Brain microvascular endothelial cell (primary cell): ENCODE measurements around the gene CCR9.

Experiments used
- DNase-seq: peaks from one replicate; pipeline ENCODE4 v3.0.0-alpha.2; 2020
- H3K27ac ChIP-seq: fragments of 250-450 bp; sonication (Bioruptor Pico); 2 replicates; pipeline ENCODE4 v1.5.1; 2020; ENCODE audit warnings: mild to moderate bottlenecking, moderate library complexity
- H3K27me3 ChIP-seq: fragments of 250-450 bp; sonication (Bioruptor Pico); replicated peaks from 2 replicates; pipeline ENCODE4 v1.5.1; 2020; ENCODE audit warnings: mild to moderate bottlenecking
- H3K36me3 ChIP-seq: fragments of 250-450 bp; sonication (Bioruptor Pico); replicated peaks from 2 replicates; pipeline ENCODE4 v1.5.1; 2020; ENCODE audit warnings: mild to moderate bottlenecking
- H3K4me3 ChIP-seq: 2 replicates; pipeline ENCODE4 v1.5.1; 2011; ENCODE audit warnings: low read depth, mild to moderate bottlenecking, control low read depth, low read length, moderate library complexity
- CTCF ChIP-seq: IDR thresholded peaks from 2 replicates; pipeline ENCODE4 v1.5.1; 2011; ENCODE audit warnings: low read depth, mild to moderate bottlenecking, moderate library complexity, low read length, control low read depth, inconsistent platforms; ENCODE audit errors: missing control alignments
- in situ Hi-C: cut with HindIII; loops from 2 replicates; pipeline ENCODE4 v1.10.0; 2017; ENCODE audit warnings: low sequenced_read_pairs, low pct_ligation_motif_present

CCR9 gene

GRCh38 chr3:45950686-45951600, 64.6 kb downstream of the CCR9 start:
- peaks cover 38% of the 10 kb centered on the region for H3K36me3 ChIP-seq

GRCh38 chr3:45951946-45952345, 65.6 kb downstream of the CCR9 start:
- Histone ChIP-seq H3K4me3 (no peak overlapping the region), H3K36me3 (peaks cover 36% of the 10 kb centered on the region), H3K27me3 (no peaks in the 10 kb centered on the region), H3K27ac (no peak overlapping the region)
- in situ Hi-C loops, result no loop called here
- no peak for TF ChIP-seq CTCF
- no peak for DNase-seq

More at GRCh38 chr3:45950686-45951600, 64.6 kb downstream of the CCR9 start:
- Histone ChIP-seq H3K4me3 (no peak overlapping the region), H3K27me3 (no peaks in the 10 kb centered on the region), H3K27ac (no peak overlapping the region)
- no peak for DNase-seq
- in situ Hi-C loops, result no loop called here
- no peak for TF ChIP-seq CTCF

- no peak for DNase-seq
- Histone ChIP-seq H3K27ac (no peak overlapping the region), H3K27me3 (no peaks in the 10 kb centered on the region), H3K36me3 (peaks cover 32% of the 10 kb centered on the region), H3K4me3 (no peak overlapping the region)
- in situ Hi-C loops, result no loop called here
- no peak for TF ChIP-seq CTCF
Observed at GRCh38 chr3:45952456-45952855, 66.1 kb downstream of the CCR9 start.
